NCI-H1436 treated with DMSO at 0.1 percent for 48 hours (cell line): ENCODE data around the gene SPATS2.
"Not testable (repeated sequence)": the region's sequence is repeated elsewhere in the genome, so short reads cannot be mapped to it uniquely, and the experiment has no call there.

Experiments used
- DNase-seq: peaks from one replicate; lab custom pipeline; 2025; lab: John Stamatoyannopoulos, UW

Gene SPATS2

GRCh38 chr12:49367381-49368239 lies at the start of gene SPATS2:
TSS of gene SPATS2 (plus strand) at chr12:49367462. CDS start at chr12:49461013, 93,551 bp downstream.
- DNase-seq, result no peak

GRCh38 chr12:49320411-49321103 lies 46.7 kb upstream of the SPATS2 start:
- DNase-seq, result not testable (repeated sequence)

GRCh38 chr12:49322367-49322707 lies 44.9 kb upstream of the SPATS2 start:
- DNase-seq, result no peak

GRCh38 chr12:49322708-49323523 lies 44.3 kb upstream of the SPATS2 start, which contains the start of gene TROAP:
TSS of gene TROAP (plus strand) at chr12:49323255. CDS start at chr12:49323609, 354 bp downstream.
- peak; percentile 87 for DNase-seq

- no peak for DNase-seq
These were observed 43.7 kb upstream of the SPATS2 start for GRCh38 chr12:49323524-49324097.

GRCh38 chr12:49325606-49326005 lies 41.7 kb upstream of the SPATS2 start:
- DNase-seq, result no peak

- no peak for DNase-seq
These were observed 39.9 kb upstream of the SPATS2 start for GRCh38 chr12:49327368-49327767.

GRCh38 chr12:49327887-49328286 lies 39.4 kb upstream of the SPATS2 start:
- no peak for DNase-seq

GRCh38 chr12:49328816-49329215 lies 38.4 kb upstream of the SPATS2 start:
- no peak for DNase-seq

- DNase-seq, result no peak
These were observed 37.1 kb upstream of the SPATS2 start for GRCh38 chr12:49330032-49330619.

- no peak for DNase-seq
These were observed 36.5 kb upstream of the SPATS2 start for GRCh38 chr12:49330631-49331379.

- DNase-seq, result no peak
These were observed 35.7 kb upstream of the SPATS2 start for GRCh38 chr12:49331380-49332222.

- no peak for DNase-seq
These were observed 34.8 kb upstream of the SPATS2 start for GRCh38 chr12:49332441-49332861.

GRCh38 chr12:49332891-49333371 lies 34.3 kb upstream of the SPATS2 start:
- DNase-seq, result no peak

- DNase-seq, result not testable (repeated sequence)
These were observed 33.5 kb upstream of the SPATS2 start for GRCh38 chr12:49333778-49334177.

- DNase-seq, result no peak
These were observed 33.0 kb upstream of the SPATS2 start for GRCh38 chr12:49334226-49334625.

GRCh38 chr12:49334681-49335080 lies 32.6 kb upstream of the SPATS2 start:
- DNase-seq, result no peak

- DNase-seq, result no peak
These were observed 31.9 kb upstream of the SPATS2 start for GRCh38 chr12:49335118-49335954.
